Measurements from ENCODE around the gene TP73.

Gene TP73

DNA sequence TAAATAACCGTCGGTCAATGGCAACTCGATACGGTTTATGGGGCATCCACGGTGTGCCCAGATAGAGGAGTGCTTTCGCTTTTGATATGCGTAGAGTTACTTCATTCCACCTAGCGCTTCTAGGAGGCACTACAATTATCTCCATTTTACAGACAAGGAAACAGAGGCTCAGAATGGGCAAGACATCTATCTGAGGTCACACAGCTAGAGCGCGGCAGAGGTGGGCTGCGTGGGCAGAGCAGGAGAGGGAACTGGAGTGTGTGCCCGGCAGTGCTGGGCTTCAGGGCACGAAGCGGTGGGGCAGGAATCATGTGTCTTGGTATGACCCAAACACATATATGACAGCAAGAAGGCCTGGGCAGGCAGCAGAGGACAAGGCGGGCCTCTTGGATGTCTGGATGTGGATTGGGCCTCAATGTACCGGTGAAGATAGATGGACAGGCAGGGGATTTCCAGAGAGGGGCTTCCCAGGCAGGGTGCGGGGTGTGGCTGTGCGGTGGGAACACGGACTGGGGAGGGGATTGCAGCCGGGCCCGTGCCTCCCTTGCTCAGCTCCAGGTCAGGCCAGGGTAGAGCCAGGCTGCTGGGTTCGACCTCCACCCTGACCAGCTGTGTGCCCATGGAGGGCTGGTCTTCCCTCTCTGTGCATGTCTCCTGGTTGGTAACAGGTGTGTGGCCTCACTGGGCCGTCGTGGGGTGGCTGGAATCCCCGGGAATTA is 21.2 kb downstream of the TP73 start:
- no peak for ATAC-seq
- no peak for TF ChIP-seq ZNF565 (CRISPR knock-in tag; conservative IDR thresholded peaks at IDR 0.05; ENCODE audit: low read depth)
- TF ChIP-seq ZC3H10 (CRISPR knock-in tag; IDR thresholded peaks at IDR 0.05) = no peak
- no peak for TF ChIP-seq BACH2 (CRISPR knock-in tag; IDR thresholded peaks at IDR 0.05; ENCODE audit: borderline replicate concordance)
- TF ChIP-seq ESRRG (CRISPR knock-in tag; IDR thresholded peaks at IDR 0.05) = no peak
- TF ChIP-seq, protein P1, sequence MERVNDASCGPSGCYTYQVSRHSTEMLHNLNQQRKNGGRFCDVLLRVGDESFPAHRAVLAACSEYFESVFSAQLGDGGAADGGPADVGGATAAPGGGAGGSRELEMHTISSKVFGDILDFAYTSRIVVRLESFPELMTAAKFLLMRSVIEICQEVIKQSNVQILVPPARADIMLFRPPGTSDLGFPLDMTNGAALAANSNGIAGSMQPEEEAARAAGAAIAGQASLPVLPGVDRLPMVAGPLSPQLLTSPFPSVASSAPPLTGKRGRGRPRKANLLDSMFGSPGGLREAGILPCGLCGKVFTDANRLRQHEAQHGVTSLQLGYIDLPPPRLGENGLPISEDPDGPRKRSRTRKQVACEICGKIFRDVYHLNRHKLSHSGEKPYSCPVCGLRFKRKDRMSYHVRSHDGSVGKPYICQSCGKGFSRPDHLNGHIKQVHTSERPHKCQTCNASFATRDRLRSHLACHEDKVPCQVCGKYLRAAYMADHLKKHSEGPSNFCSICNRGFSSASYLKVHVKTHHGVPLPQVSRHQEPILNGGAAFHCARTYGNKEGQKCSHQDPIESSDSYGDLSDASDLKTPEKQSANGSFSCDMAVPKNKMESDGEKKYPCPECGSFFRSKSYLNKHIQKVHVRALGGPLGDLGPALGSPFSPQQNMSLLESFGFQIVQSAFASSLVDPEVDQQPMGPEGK (CRISPR knock-in tag; IDR thresholded peaks at IDR 0.05; ENCODE audit: borderline replicate concordance) = no peak
- TF ChIP-seq RARB (CRISPR knock-in tag; IDR thresholded peaks at IDR 0.05) = no peak
- TF ChIP-seq ZNF70 (CRISPR knock-in tag; IDR thresholded peaks at IDR 0.05) = no peak
- TF ChIP-seq ZNF8 (CRISPR knock-in tag; IDR thresholded peaks at IDR 0.05) = no peak
- TF ChIP-seq ISL1 (CRISPR knock-in tag; IDR thresholded peaks at IDR 0.05) = no peak
- no peak for TF ChIP-seq CSDC2 (CRISPR knock-in tag; IDR thresholded peaks at IDR 0.05)
- TF ChIP-seq, protein P2, sequence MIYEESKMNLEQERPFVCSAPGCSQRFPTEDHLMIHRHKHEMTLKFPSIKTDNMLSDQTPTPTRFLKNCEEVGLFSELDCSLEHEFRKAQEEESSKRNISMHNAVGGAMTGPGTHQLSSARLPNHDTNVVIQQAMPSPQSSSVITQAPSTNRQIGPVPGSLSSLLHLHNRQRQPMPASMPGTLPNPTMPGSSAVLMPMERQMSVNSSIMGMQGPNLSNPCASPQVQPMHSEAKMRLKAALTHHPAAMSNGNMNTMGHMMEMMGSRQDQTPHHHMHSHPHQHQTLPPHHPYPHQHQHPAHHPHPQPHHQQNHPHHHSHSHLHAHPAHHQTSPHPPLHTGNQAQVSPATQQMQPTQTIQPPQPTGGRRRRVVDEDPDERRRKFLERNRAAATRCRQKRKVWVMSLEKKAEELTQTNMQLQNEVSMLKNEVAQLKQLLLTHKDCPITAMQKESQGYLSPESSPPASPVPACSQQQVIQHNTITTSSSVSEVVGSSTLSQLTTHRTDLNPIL (CRISPR knock-in tag; IDR thresholded peaks at IDR 0.05; ENCODE audit: low read depth) = no peak
- TF ChIP-seq SNAI2 (CRISPR knock-in tag; IDR thresholded peaks at IDR 0.05) = no peak
- no peak for TF ChIP-seq ARNTL (CRISPR knock-in tag; IDR thresholded peaks at IDR 0.05; ENCODE audit: borderline replicate concordance, low read depth)
- no peak for TF ChIP-seq ZFP30 (CRISPR knock-in tag; IDR thresholded peaks at IDR 0.05)
- TF ChIP-seq TCF4 (CRISPR knock-in tag; IDR thresholded peaks at IDR 0.05; ENCODE audit: borderline replicate concordance) = no peak
- TF ChIP-seq ZFP3 (CRISPR knock-in tag; IDR thresholded peaks at IDR 0.05) = no peak

DNA sequence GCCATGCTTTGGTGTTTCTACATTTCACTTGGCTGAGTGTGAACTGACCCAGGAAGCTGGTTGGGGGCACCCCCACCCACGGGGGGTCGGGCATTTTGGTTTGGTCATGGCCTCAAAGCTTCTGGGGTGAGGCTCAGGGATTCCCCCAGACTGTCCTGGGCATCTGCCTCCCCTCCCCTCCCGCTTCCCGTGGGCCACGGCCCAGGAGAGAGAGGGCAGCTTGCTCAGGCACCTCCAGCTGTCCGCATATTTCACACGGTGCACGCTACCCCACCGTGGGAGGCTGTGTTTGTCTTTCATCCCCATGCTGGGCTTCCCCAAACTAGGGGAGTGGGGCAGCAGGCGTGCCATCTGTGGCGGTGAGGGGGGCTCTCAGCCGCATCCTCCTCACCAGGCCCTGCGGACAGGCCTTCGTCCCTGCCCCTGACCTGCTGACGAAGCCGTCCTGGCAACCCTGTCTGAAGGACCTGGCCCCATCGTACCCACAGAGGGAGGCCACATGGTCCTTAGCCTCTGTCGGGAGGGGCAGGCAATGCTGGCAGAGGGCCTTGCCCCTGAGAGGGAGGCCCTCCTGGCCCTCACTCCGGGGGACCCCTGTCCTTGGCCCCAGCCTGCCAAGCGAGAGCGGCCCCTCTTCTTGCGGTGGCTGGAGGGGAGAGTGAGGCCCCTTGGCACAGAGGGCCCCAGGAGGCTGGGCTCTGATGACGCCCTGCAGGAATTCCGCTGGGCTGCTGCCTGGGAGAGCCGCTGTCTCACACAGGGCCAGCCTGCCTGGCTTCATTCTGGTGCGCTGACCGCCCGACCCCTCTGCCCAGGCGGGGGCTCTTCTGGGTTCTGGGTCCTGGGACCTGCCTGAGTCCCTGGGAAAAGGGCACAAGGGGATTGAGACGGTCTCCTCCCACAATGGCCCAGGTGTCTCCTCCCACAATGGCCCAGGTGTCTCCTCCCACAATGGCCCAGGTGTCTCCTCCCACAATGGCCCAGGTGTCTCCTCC is 22.1 kb downstream of the TP73 start:
- no peak for ATAC-seq
- TF ChIP-seq ESRRG (CRISPR knock-in tag; IDR thresholded peaks at IDR 0.05) (no peak), CSDC2 (CRISPR knock-in tag; IDR thresholded peaks at IDR 0.05) (no peak), ARNTL (CRISPR knock-in tag; IDR thresholded peaks at IDR 0.05; ENCODE audit: borderline replicate concordance, low read depth) (no peak), PPARA (CRISPR knock-in tag; IDR thresholded peaks at IDR 0.05; ENCODE audit: borderline replicate concordance) (no peak), RARB (CRISPR knock-in tag; IDR thresholded peaks at IDR 0.05) (no peak), ISL1 (CRISPR knock-in tag; IDR thresholded peaks at IDR 0.05) (no peak), BACH2 (CRISPR knock-in tag; IDR thresholded peaks at IDR 0.05; ENCODE audit: borderline replicate concordance) (no peak)
- TF ChIP-seq, protein P3, sequence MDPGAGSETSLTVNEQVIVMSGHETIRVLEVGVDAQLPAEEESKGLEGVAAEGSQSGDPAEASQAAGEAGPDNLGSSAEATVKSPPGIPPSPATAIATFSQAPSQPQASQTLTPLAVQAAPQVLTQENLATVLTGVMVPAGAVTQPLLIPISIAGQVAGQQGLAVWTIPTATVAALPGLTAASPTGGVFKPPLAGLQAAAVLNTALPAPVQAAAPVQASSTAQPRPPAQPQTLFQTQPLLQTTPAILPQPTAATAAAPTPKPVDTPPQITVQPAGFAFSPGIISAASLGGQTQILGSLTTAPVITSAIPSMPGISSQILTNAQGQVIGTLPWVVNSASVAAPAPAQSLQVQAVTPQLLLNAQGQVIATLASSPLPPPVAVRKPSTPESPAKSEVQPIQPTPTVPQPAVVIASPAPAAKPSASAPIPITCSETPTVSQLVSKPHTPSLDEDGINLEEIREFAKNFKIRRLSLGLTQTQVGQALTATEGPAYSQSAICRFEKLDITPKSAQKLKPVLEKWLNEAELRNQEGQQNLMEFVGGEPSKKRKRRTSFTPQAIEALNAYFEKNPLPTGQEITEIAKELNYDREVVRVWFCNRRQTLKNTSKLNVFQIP (CRISPR knock-in tag; IDR thresholded peaks at IDR 0.05; ENCODE audit: borderline replicate concordance, low read depth) = no peak
- TF ChIP-seq, protein P4, sequence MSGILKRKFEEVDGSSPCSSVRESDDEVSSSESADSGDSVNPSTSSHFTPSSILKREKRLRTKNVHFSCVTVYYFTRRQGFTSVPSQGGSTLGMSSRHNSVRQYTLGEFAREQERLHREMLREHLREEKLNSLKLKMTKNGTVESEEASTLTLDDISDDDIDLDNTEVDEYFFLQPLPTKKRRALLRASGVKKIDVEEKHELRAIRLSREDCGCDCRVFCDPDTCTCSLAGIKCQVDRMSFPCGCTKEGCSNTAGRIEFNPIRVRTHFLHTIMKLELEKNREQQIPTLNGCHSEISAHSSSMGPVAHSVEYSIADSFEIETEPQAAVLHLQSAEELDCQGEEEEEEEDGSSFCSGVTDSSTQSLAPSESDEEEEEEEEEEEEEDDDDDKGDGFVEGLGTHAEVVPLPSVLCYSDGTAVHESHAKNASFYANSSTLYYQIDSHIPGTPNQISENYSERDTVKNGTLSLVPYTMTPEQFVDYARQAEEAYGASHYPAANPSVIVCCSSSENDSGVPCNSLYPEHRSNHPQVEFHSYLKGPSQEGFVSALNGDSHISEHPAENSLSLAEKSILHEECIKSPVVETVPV (CRISPR knock-in tag; IDR thresholded peaks at IDR 0.05) = no peak
- TF ChIP-seq, protein P1 (CRISPR knock-in tag; IDR thresholded peaks at IDR 0.05; ENCODE audit: borderline replicate concordance) = no peak

DNA sequence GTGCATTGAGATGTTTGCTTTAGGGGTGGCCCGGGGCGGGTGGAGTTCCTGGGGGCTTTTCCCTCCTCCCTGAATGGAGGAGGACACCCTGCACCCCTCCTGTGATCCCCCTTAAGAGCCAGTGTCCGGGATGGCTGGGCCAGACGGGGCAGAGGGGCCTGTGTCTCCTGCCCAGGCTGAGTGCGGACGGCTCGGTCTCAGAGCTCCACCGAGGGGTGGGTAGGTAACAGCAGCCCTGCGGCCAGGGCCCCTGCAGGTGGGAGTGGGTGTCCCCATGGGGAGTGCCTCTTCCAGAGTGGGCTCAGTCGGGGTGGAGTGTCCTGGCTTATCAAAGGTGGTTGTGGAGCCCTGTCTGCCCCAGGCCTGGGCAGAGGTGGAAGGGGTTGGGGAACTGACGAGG is 23.1 kb downstream of the TP73 start:
- no peak for ATAC-seq
- TF ChIP-seq, protein P1 (CRISPR knock-in tag; IDR thresholded peaks at IDR 0.05; ENCODE audit: borderline replicate concordance) = no peak
- TF ChIP-seq ZNF70 (CRISPR knock-in tag; IDR thresholded peaks at IDR 0.05) (no peak), RARB (CRISPR knock-in tag; IDR thresholded peaks at IDR 0.05) (no peak), TCF4 (CRISPR knock-in tag; IDR thresholded peaks at IDR 0.05; ENCODE audit: borderline replicate concordance) (no peak), GLIS3 (CRISPR knock-in tag; IDR thresholded peaks at IDR 0.05) (no peak), TOX (CRISPR knock-in tag; IDR thresholded peaks at IDR 0.05; ENCODE audit: borderline replicate concordance) (no peak), ZFP3 (CRISPR knock-in tag; IDR thresholded peaks at IDR 0.05) (no peak), ZNF8 (CRISPR knock-in tag; IDR thresholded peaks at IDR 0.05) (no peak), ESRRG (CRISPR knock-in tag; IDR thresholded peaks at IDR 0.05) (no peak)

Measured in SK-N-SH treated with all-trans-retinoic acid at 6 μM for 48 hours (cell line).